Nucleus accumbens (tissue), 56 donors: Measurements from ENCODE around the gene BASP1.
"Not testable (repeated sequence)": the region's sequence is repeated elsewhere in the genome, so short reads cannot be mapped to it uniquely, and the experiment has no call there.

Experiments
- DNase-seq, 56 donors: peaks; one replicate each; lab custom pipeline; 2025; lab: John Stamatoyannopoulos, UW

The BASP1 gene

DNA sequence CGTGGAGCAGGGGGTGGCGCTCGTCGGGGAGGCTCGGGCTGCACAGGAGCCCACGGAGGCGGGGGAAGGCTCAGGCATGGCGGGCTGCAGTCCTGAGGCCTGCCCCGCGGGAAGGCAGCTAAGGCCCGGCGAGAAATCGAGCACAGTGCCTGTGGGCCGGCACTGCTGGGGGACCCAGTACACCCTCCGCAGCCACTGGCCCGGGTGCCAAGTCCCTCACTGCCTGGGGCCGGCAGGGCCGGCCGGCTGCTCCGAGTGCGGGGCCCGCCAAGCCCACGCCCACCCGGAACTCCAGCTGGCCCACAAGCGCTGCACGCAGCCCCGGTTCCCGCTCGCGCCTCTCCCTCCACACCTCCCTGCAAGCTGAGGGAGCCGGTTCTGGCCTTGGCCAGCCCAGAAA lies 94.4 kb downstream of the BASP1 start:
- DNase-seq = not testable (repeated sequence)

GRCh38 chr5:17312358-17312757 lies 94.9 kb downstream of the BASP1 start:
- DNase-seq = no peak

GRCh38 chr5:17314907-17315471 lies 97.6 kb downstream of the BASP1 start:
- no peak for DNase-seq

DNA sequence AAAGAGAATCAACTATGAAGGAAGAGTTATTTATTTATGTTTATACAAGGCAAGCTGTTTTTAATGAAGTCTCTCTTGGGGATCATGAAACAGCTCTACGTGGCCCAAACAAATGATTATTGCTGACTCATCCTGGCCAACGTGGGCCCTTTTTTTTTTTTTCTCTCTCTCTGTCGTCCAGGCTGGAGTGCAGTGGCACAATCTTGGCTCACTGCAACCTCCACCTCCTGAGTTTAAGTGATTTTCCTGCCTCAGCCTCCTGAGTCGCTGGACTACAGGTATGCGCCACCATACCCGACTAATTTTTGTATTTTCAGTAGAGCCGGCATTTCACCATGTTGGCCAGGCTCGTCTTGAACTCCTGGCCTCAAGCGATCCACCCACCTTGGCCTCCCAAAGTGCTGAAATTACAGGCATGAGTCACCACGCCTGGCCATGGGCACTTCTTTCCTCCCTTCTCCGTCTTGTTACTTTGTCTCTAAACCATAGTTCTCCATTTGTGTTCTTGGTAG lies 98.3 kb downstream of the BASP1 start:
- no peak for DNase-seq

DNA sequence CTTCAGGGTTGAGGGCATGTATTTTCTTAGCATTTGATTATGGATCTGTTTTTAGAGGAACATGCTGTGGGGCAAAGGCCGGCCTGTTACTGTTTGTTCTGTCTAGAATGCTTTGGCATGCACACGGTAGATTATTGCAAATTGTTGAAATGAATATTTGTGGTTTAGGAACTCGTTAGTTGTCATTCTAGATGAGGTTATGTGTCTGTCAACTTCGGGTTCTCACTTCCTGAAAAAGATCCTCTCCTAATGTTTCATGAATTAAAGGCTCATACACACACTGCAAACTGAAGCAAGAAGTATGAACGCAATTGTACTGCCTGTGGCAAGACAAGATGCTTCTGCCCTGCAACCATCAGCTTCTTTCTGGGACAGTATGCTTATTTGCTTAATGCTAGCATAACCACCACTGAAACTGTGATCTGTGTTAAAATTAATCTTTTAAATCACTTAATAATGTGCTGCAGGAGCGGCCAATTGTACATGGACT lies 99.6 kb downstream of the BASP1 start:
- DNase-seq = no peak

DNA sequence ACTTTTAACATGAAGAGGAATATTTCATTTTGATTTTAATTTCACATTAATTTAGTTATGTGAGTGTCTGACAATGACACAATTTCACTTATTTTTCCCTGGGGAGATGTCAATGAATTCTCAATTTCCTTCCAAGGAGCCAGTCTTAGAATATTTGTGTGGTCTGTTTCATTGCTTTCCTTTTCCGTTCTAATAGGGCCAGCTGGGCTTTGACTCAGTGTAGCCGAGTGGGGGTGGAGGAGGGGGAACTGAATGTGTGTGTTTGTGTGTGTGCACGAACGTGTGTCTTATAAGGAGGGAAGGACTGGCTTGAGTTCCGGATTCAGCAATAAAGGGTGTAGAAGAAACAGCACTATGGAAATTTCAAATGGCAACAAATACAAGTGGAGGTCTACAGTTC lies 100.0 kb downstream of the BASP1 start:
- DNase-seq = peak in 1 of 56 donors; percentile 2

DNA sequence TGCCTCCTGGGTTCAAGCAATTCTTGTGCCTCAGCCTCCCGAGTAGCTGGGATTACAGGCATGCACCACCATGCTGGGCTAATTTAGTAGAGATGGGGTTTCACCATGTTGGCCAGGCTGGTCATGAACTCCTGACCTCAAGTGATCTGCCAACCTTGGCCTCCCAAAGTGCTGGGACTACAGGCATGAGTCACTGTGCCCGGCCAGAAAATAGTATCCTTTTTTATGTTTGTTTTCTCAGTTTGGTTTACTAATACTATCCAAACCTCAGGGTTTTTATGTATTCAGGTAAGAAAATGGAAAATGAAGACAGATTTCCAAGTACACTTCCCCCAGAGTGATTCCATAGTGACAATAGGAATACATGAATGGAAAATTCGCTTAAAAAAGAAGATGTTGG lies 101.7 kb downstream of the BASP1 start:
- not testable (repeated sequence) for DNase-seq

GRCh38 chr5:17325770-17326599 lies 108.6 kb downstream of the BASP1 start:
- no peak for DNase-seq
